ENCODE data around the gene MLH3.
"Not testable (repeated sequence)": the region's sequence is repeated elsewhere in the genome, so short reads cannot be mapped to it uniquely, and the experiment has no call there.

The MLH3 gene

GRCh38 chr14:75050852-75051555 lies at the start of gene MLH3:
MLH3 (minus strand) TSS chr14:75051467; CDS start chr14:75049655, 1,812 bp downstream.
- DNase-seq, result peak; percentile 59 to 73 (median 64)

- DNase-seq, result no peak
Measured at GRCh38 chr14:75098682-75099081, 47.4 kb upstream of the MLH3 start.

- no peak for DNase-seq
Measured at GRCh38 chr14:75098212-75098611, 46.9 kb upstream of the MLH3 start.

GRCh38 chr14:75096959-75097358 lies 45.7 kb upstream of the MLH3 start:
- DNase-seq, result no peak

GRCh38 chr14:75095690-75096089 lies 44.4 kb upstream of the MLH3 start:
- DNase-seq, result no peak

- DNase-seq, result no peak
Measured at GRCh38 chr14:75094896-75095295, 43.6 kb upstream of the MLH3 start.

GRCh38 chr14:75092698-75093097 lies 41.4 kb upstream of the MLH3 start:
- DNase-seq, result no peak

- no peak for DNase-seq
Measured at GRCh38 chr14:75091251-75091650, 40.0 kb upstream of the MLH3 start.

GRCh38 chr14:75090353-75090752 lies 39.1 kb upstream of the MLH3 start:
- no peak for DNase-seq

- DNase-seq, result no peak
Measured at GRCh38 chr14:75088566-75089373, 37.5 kb upstream of the MLH3 start.

- DNase-seq, result no peak
Measured at GRCh38 chr14:75088153-75088552, 36.9 kb upstream of the MLH3 start.

GRCh38 chr14:75084513-75084912 lies 33.2 kb upstream of the MLH3 start:
- DNase-seq, result no peak

- no peak for DNase-seq
Measured at GRCh38 chr14:75083271-75083670, 32.0 kb upstream of the MLH3 start.

GRCh38 chr14:75081660-75082229 lies 30.5 kb upstream of the MLH3 start:
- DNase-seq, result no peak

- DNase-seq, result no peak
Measured at GRCh38 chr14:75079521-75079920, 28.3 kb upstream of the MLH3 start.

- DNase-seq, result no peak
Measured at GRCh38 chr14:75077794-75078193, 26.5 kb upstream of the MLH3 start.

- DNase-seq, result no peak
Measured at GRCh38 chr14:75070383-75070782, 19.1 kb upstream of the MLH3 start.

GRCh38 chr14:75069811-75070145 lies 18.5 kb upstream of the MLH3 start:
- no peak for DNase-seq

GRCh38 chr14:75069121-75069810 lies 18.0 kb upstream of the MLH3 start, which contains the start of gene ZC2HC1C:
ZC2HC1C (plus strand) TSS chr14:75069641; CDS start chr14:75070574, 933 bp downstream.
- DNase-seq, result peak in 3 of 4 experiments; percentile 20 to 26 (median 23)

- DNase-seq, result no peak
Measured at GRCh38 chr14:75068294-75069120, 17.2 kb upstream of the MLH3 start.

- DNase-seq, result not testable (repeated sequence)
Measured at GRCh38 chr14:75067765-75068164, 16.5 kb upstream of the MLH3 start.

- DNase-seq, result no peak
Measured at GRCh38 chr14:75067212-75067611, 15.9 kb upstream of the MLH3 start.
